Mesothelial cell of epicardium (in vitro differentiated cells): ENCODE results near the gene BNIP3. TPM values are rescaled to one million over a fixed set of nuclear protein-coding genes. Genes with fewer than 3 reads are reported as not detected.
"Not testable (repeated sequence)": the region's sequence is repeated elsewhere in the genome, so short reads cannot be mapped to it uniquely, and the experiment has no call there.

Experiments
- DNase-seq, 2 experiments: peaks; one replicate each; pipeline ENCODE4 v3.0.0; 2021; ENCODE audit warnings: low spot score in 2 of 2; ENCODE audit not compliant: unreplicated experiment in 2 of 2
- H3K27ac Mint-ChIP-seq: 2 replicates; pipeline ENCODE4 v1.8.0; 2021; ENCODE audit warnings: mixed read lengths
- H3K27me3 Mint-ChIP-seq: 2 replicates; pipeline ENCODE4 v1.8.0; 2021; ENCODE audit warnings: low read depth, mixed read lengths
- H3K36me3 Mint-ChIP-seq: 2 replicates; pipeline ENCODE4 v1.8.0; 2021; ENCODE audit warnings: mixed read lengths
- H3K4me1 Mint-ChIP-seq: 2 replicates; pipeline ENCODE4 v1.8.0; 2021; ENCODE audit warnings: mixed read lengths
- H3K4me3 Mint-ChIP-seq: 2 replicates; pipeline ENCODE4 v1.8.0; 2021; ENCODE audit warnings: mild to moderate bottlenecking, moderate library complexity, mixed read lengths
- H3K9me3 Mint-ChIP-seq: 2 replicates; pipeline ENCODE4 v1.8.0; 2021; ENCODE audit warnings: mixed read lengths
- CTCF ChIP-seq: fragments of 200-600 bp; sonication (generic); IDR thresholded peaks from one replicate; pipeline ENCODE4 v1.5.0; 2021; ENCODE audit warnings: antibody characterized with exemption; ENCODE audit not compliant: unreplicated experiment
- total RNA-seq: library from RNA; stranded (reverse); gene quantifications from 3 replicates; pipeline ENCODE4 v1.2.1, GENCODE V29; 2021

BNIP3 gene
- total RNA-seq, 1 donor from 2014 or later = 50.8 TPM

DNA sequence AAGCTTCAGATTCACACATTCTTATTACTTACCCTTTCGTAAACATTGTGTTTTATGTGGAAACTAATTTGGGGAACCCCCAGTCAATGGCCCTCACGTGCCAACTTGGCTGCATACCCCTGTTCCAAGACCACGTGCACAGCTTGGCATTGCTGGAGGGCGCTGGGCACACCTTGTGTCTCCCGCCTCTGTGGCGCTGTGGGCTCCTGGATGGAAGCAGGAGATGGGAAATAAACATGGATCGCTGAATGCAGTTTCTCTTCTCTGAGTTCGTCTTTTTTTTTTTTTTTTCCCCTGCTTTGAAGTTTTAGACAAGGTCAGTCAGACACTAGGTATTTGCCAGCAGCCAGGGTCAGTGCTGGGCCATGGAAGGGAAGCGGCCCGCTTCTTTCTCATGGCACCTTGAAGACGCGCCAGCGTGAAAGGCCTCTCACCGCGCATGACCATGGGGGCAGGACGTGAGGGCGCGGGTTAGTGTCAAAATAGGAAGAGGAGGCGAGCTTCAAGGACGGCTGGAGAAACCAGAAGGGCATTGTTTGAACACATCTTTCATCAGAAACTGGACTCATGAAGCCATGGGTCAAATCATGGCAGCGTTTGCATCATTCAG, 27.3 kb downstream of the BNIP3 start:
- DNase-seq = no peak
- H3K27me3 Mint-ChIP-seq = no peaks in the 10 kb centered on the region
- H3K4me3 Mint-ChIP-seq = no peak overlapping the region
- H3K4me1 Mint-ChIP-seq = no peaks in the 10 kb centered on the region
- H3K27ac Mint-ChIP-seq = no peak overlapping the region
- TF ChIP-seq CTCF = no peak
- peaks cover 54% of the 10 kb centered on the region for H3K36me3 Mint-ChIP-seq
- no peaks in the 10 kb centered on the region for H3K9me3 Mint-ChIP-seq

GRCh38 chr10:131949908-131950307, 31.8 kb downstream of the BNIP3 start:
- not testable (repeated sequence) for H3K4me3 Mint-ChIP-seq, H3K9me3 Mint-ChIP-seq, H3K4me1 Mint-ChIP-seq, H3K27ac Mint-ChIP-seq, H3K27me3 Mint-ChIP-seq, DNase-seq
- H3K36me3 Mint-ChIP-seq = peaks cover 56% of the 10 kb centered on the region

GRCh38 chr10:131949041-131949862, 32.5 kb downstream of the BNIP3 start:
- Mint-ChIP-seq H3K36me3 (peaks cover 53% of the 10 kb centered on the region), H3K9me3 (no peaks in the 10 kb centered on the region), H3K4me3 (no peak overlapping the region), H3K27ac (no peak overlapping the region), H3K4me1 (peaks cover 2% of the 10 kb centered on the region), H3K27me3 (no peaks in the 10 kb centered on the region)
- DNase-seq = no peak
- TF ChIP-seq CTCF = no peak

- Mint-ChIP-seq H3K36me3 (peaks cover 53% of the 10 kb centered on the region), H3K9me3 (no peaks in the 10 kb centered on the region), H3K27me3 (no peaks in the 10 kb centered on the region), H3K4me1 (peaks cover 2% of the 10 kb centered on the region), H3K27ac (no peak overlapping the region), H3K4me3 (no peak overlapping the region)
- no peak for TF ChIP-seq CTCF
- DNase-seq = no peak
Measured at GRCh38 chr10:131948501-131948900, 33.2 kb downstream of the BNIP3 start.

DNA sequence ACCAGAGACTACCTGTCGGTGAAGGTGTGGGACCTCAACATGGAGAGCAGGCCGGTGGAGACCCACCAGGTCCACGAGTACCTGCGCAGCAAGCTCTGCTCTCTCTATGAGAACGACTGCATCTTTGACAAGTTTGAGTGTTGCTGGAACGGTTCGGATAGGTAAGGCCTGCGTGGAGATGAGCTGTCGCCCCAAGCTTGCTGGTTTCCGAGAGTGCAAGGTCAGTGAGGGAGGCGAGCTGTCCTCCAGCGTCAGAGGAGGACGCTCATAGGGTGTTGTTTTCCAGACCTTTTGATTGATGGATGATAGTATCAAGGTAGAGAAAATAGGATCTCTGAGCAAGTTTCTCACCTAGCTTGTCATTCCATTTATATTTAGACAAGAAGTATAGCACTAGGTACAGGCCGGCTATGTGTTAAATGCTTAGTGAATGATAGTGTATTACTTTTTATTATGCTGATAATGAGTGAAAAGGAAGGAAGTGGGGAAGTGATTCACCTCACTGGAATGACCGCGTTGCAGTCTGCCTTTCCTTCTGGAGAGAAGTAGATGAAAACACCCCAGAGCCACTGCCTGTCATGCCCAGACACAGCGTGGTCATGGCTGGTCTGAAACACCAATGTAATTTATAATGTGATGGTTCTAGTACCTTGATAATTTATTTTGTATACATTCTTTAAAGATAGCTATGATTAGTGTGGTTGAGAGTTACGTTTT, 33.9 kb downstream of the BNIP3 start:
- TF ChIP-seq CTCF = no peak
- Mint-ChIP-seq H3K9me3 (no peaks in the 10 kb centered on the region), H3K36me3 (peaks cover 53% of the 10 kb centered on the region), H3K4me1 (peaks cover 2% of the 10 kb centered on the region), H3K27me3 (no peaks in the 10 kb centered on the region), H3K27ac (no peak overlapping the region), H3K4me3 (no peak overlapping the region)
- DNase-seq = no peak

DNA sequence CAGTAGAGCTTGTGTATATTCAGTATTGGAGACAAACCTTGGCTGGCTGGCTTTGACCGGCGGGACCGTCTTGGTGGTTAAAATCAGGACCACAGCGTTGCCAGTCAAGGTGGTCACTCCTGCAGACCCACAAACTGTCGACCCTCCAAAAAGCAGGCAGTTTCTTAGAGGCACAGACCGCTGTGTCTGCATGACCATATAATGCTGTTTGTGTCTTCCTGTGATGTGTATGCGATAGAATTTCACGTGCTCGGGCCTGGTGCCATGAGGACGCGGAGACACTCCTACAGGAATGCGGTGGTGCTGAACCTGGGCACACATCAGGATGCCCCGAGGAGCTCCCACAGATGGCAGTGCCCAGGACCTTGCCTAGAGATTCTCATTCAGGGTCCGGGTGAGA, 34.8 kb downstream of the BNIP3 start:
- H3K9me3 Mint-ChIP-seq = no peaks in the 10 kb centered on the region
- no peak for DNase-seq
- no peaks in the 10 kb centered on the region for H3K27me3 Mint-ChIP-seq
- H3K27ac Mint-ChIP-seq = no peak overlapping the region
- H3K36me3 Mint-ChIP-seq = peaks cover 56% of the 10 kb centered on the region
- H3K4me3 Mint-ChIP-seq = no peak overlapping the region
- TF ChIP-seq CTCF = no peak
- peaks cover 2% of the 10 kb centered on the region for H3K4me1 Mint-ChIP-seq
